ENCODE data around the gene EXOC3L4.
A peak's percentile ranks its signal among the peaks of the same experiment; 100 is the strongest.

The EXOC3L4 gene

GRCh38 chr14:103073367-103073875 is 21.1 kb upstream of the EXOC3L4 start:
- Mint-ChIP-seq H3K4me1 (peaks cover 29% of the 10 kb centered on the region), H3K9me3 (no peaks in the 10 kb centered on the region), H3K4me3 (no peak overlapping the region), H3K27me3 (ENCODE audit: low read depth, poor library complexity) (peaks cover 10% of the 10 kb centered on the region), H3K27ac (no peak overlapping the region), H3K36me3 (ENCODE audit: low read depth) (no peaks in the 10 kb centered on the region)
- DNase-seq, result no peak
- TF ChIP-seq, protein P1, sequence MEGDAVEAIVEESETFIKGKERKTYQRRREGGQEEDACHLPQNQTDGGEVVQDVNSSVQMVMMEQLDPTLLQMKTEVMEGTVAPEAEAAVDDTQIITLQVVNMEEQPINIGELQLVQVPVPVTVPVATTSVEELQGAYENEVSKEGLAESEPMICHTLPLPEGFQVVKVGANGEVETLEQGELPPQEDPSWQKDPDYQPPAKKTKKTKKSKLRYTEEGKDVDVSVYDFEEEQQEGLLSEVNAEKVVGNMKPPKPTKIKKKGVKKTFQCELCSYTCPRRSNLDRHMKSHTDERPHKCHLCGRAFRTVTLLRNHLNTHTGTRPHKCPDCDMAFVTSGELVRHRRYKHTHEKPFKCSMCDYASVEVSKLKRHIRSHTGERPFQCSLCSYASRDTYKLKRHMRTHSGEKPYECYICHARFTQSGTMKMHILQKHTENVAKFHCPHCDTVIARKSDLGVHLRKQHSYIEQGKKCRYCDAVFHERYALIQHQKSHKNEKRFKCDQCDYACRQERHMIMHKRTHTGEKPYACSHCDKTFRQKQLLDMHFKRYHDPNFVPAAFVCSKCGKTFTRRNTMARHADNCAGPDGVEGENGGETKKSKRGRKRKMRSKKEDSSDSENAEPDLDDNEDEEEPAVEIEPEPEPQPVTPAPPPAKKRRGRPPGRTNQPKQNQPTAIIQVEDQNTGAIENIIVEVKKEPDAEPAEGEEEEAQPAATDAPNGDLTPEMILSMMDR (IDR thresholded peaks at IDR 0.05), result no peak

DNA sequence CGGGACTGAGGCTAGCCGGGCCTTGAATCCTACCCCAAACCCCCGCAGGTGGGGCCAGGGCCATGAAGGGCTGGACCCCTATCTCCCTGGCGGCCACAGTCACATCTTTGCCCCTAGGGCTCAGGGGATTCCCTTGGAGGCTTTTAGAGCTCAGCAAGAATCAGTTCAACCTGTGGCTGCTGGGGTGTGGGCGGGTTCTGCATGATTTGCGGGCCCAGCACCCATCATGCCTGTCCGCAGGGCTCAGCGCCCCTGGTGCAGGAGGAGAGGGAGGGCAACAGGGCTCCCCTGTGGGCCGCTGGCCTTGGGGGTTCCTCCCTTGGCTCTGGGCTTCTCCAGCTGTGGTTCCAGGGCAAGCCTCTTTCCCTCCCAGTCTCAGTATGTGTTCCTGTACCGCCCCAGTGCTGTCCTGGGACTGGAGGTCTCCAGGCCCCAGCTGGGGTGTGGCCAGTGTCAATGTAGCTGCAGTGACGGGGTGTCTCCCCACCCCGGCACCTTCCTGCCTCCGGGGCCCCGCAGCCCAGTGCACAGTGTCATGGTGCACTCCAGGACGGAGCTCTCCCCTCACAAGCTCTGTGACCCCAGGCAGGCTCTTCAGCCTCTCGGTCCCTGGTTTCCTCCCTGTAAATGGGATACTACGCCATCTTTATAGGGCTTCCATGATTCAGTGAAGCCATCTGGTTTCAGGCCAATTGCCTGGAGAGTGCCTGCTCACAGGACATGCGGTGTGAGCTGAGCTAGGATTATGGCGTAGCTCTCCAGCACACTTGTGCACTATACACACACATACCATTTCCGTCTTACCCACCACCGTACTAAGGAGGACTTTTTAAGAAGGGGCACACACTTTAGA is 20.4 kb upstream of the EXOC3L4 start:
- peaks cover 10% of the 10 kb centered on the region for H3K27me3 Mint-ChIP-seq (ENCODE audit: low read depth, poor library complexity)
- H3K9me3 Mint-ChIP-seq, result no peaks in the 10 kb centered on the region
- H3K4me1 Mint-ChIP-seq, result peaks cover 24% of the 10 kb centered on the region
- H3K4me3 Mint-ChIP-seq, result no peak overlapping the region
- H3K27ac Mint-ChIP-seq, result no peak overlapping the region
- no peaks in the 10 kb centered on the region for H3K36me3 Mint-ChIP-seq (ENCODE audit: low read depth)
- DNase-seq, result no peak
- TF ChIP-seq, protein P1 (IDR thresholded peaks at IDR 0.05), result no peak

DNA sequence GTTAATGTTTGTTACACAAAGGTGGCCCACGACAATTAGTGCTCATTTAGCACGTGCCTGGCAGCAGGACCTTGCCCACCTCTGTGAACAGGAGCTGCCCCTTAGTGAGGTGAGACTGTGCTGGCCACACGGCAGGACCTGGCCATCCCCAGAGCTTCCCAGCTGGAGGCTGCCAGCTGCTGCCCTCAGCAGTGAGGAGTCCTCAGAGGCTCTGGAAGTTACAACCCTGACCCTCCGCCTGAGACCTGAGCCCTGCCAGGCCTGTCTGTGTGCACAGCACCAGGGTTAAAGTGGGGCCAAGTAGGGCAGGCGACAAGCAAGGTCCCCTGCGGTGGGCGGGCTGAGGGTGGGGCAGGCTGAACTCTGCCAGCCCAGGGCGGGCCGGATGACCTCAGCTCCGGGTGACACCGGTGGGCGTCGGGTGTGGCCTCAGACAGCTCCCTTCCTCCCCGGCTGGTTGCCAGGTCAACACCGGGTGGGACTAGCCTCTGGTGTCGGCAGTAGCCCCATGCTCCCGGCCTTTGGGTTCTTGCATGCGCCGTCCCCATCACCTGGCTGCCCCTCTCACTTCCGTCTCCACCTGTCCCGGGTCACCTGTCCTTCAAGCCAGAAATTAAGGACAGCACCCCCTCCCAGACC is 19.7 kb upstream of the EXOC3L4 start:
- TF ChIP-seq, protein P1 (IDR thresholded peaks at IDR 0.05), result no peak
- Mint-ChIP-seq H3K4me1 (peaks cover 20% of the 10 kb centered on the region), H3K27ac (no peak overlapping the region), H3K9me3 (no peaks in the 10 kb centered on the region), H3K36me3 (ENCODE audit: low read depth) (no peaks in the 10 kb centered on the region), H3K27me3 (ENCODE audit: low read depth, poor library complexity) (peaks cover 9% of the 10 kb centered on the region), H3K4me3 (no peak overlapping the region)
- DNase-seq, result no peak

GRCh38 chr14:103078420-103078749 is 16.1 kb upstream of the EXOC3L4 start:
- Mint-ChIP-seq H3K36me3 (ENCODE audit: low read depth) (no peaks in the 10 kb centered on the region), H3K4me1 (peaks cover 6% of the 10 kb centered on the region), H3K27ac (no peak overlapping the region), H3K27me3 (ENCODE audit: low read depth, poor library complexity) (peaks cover 8% of the 10 kb centered on the region), H3K4me3 (no peak overlapping the region), H3K9me3 (no peaks in the 10 kb centered on the region)
- peak; percentile 69 for DNase-seq
- TF ChIP-seq, protein P1 (IDR thresholded peaks at IDR 0.05), result peak; percentile 74

- H3K27ac Mint-ChIP-seq, result no peak overlapping the region
- peaks cover 8% of the 10 kb centered on the region for H3K27me3 Mint-ChIP-seq (ENCODE audit: low read depth, poor library complexity)
- no peaks in the 10 kb centered on the region for H3K36me3 Mint-ChIP-seq (ENCODE audit: low read depth)
- H3K4me3 Mint-ChIP-seq, result no peak overlapping the region
- no peak for DNase-seq
- H3K4me1 Mint-ChIP-seq, result peaks cover 6% of the 10 kb centered on the region
- TF ChIP-seq, protein P1 (IDR thresholded peaks at IDR 0.05), result no peak
- H3K9me3 Mint-ChIP-seq, result no peaks in the 10 kb centered on the region
Measured at GRCh38 chr14:103078860-103079587, 15.5 kb upstream of the EXOC3L4 start.
